ENCODE data around the gene ZNF558. TPM values are rescaled to one million over a fixed set of nuclear protein-coding genes. Genes with fewer than 3 reads are reported as not detected.

ZNF558 gene
- total and polyA plus RNA-seq, 8 donors: 6.0 to 63.1 (median 21.1) TPM

DNA sequence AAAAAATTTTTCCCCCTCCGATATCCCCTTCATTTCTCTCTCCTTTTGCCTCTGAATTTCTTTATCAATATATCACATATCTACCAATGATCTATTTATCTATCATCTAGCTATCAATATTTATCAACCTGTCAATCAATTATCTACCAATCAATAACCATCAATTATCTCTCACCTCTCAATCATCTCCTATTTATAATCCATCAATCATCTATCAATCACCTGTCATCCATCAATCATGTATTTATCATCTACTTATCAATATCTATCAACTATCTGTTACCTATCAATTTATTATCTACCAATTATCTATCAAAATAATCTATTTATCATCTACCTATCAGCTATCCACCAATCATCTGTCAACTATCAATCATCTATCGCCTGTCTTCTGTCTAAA lies 17.1 kb upstream of the ZNF558 start:
- H3K4me1 ChIP-seq: no peaks in the 10 kb centered on the region
- TF ChIP-seq EP300 (IDR thresholded peaks at IDR 0.05) (no peak), POLR2AphosphoS5 (IDR thresholded peaks at IDR 0.05) (no peak), POLR2A (IDR thresholded peaks at IDR 0.05) (no peak)
- TF ChIP-seq, protein P1, sequence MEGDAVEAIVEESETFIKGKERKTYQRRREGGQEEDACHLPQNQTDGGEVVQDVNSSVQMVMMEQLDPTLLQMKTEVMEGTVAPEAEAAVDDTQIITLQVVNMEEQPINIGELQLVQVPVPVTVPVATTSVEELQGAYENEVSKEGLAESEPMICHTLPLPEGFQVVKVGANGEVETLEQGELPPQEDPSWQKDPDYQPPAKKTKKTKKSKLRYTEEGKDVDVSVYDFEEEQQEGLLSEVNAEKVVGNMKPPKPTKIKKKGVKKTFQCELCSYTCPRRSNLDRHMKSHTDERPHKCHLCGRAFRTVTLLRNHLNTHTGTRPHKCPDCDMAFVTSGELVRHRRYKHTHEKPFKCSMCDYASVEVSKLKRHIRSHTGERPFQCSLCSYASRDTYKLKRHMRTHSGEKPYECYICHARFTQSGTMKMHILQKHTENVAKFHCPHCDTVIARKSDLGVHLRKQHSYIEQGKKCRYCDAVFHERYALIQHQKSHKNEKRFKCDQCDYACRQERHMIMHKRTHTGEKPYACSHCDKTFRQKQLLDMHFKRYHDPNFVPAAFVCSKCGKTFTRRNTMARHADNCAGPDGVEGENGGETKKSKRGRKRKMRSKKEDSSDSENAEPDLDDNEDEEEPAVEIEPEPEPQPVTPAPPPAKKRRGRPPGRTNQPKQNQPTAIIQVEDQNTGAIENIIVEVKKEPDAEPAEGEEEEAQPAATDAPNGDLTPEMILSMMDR (IDR thresholded peaks at IDR 0.05): no peak
- WGBS, 5 donors: 91 to 99% (median 95%) methylated on average over 2 of the region's 2 CpGs
- H3K4me3 ChIP-seq: no peak overlapping the region
- H3K36me3 ChIP-seq: no peaks in the 10 kb centered on the region
- peaks cover 0 to 11% (median 0%) of the 10 kb centered on the region in 3 donors for H3K27me3 ChIP-seq
- no peak for DNase-seq
- H3K27ac ChIP-seq: no peak overlapping the region
- intact Hi-C loops (cut with DNase I; ENCODE audit: low total_unique reads): no loop called here
- peaks cover 0 to 34% (median 30%) of the 10 kb centered on the region in 4 donors for H3K9me3 ChIP-seq

DNA sequence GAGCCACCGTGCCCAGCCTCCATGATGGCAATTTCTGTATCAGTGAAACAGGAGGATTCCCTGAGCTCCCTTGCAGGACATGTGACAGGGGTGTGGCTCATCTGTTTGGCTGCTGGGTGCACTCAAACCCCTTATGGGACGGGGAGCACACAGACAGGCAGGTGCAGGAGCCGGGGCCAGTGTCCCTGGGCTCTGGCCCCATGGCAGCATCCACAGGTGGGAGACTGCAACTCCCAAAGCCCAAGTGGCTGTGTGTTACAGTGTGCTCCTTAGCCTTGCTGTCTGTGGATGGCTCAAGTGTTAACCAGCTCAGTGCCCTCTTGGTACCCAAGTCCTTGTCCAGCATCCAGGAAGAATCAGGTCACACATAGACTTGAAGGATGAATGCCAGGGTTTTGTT lies 14.7 kb upstream of the ZNF558 start:
- WGBS, 5 donors: 61 to 83% (median 70%) methylated on average over 1 to 3 of the region's 3 CpGs

DNA sequence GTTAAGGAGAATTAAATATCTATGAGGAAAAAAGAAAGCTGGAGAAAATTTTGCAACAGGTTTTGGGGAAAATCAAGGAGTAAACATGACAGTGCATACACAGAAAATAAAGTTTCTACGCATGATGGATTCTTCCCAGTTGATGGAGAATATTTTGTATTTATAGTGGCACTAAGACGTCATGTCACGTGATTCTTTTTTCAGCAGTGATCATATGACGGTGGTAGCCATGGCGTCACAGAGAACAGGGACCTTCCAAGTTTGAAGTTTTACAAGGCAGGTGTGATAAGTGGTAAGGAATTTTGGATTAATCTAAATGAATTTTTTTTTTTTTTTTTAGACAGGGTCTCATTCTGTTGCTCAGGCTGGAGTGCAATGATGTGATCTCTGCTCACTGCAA lies 8.6 kb upstream of the ZNF558 start:
- 87 to 91% (median 89%) methylated on average over 5 of the region's 5 CpGs for WGBS, 5 donors
- TF ChIP-seq EP300 (IDR thresholded peaks at IDR 0.05) (no peak), POLR2AphosphoS5 (IDR thresholded peaks at IDR 0.05) (no peak), POLR2A (IDR thresholded peaks at IDR 0.05) (no peak)
- Histone ChIP-seq H3K4me3 (no peak overlapping the region), H3K4me1 (no peaks in the 10 kb centered on the region), H3K27ac (no peak overlapping the region), H3K27me3 (peaks cover 0 to 6% (median 0%) of the 10 kb centered on the region in 3 donors), H3K9me3 (peaks cover 0 to under 1% (median 0%) of the 10 kb centered on the region in 4 donors), H3K36me3 (no peaks in the 10 kb centered on the region)
- DNase-seq: no peak
- intact Hi-C loops (cut with DNase I; ENCODE audit: low total_unique reads): no loop called here

More for the DNA sequence above, 14.7 kb upstream of the ZNF558 start:
- Histone ChIP-seq H3K36me3 (no peaks in the 10 kb centered on the region), H3K27me3 (peaks cover 0 to 12% (median 0%) of the 10 kb centered on the region in 3 donors), H3K4me1 (no peaks in the 10 kb centered on the region), H3K9me3 (peaks cover 0 to 34% (median 28%) of the 10 kb centered on the region in 4 donors), H3K27ac (no peak overlapping the region), H3K4me3 (no peak overlapping the region)
- intact Hi-C loops (cut with DNase I; ENCODE audit: low total_unique reads): no loop called here
- no peak for TF ChIP-seq POLR2AphosphoS5 (IDR thresholded peaks at IDR 0.05)
- TF ChIP-seq EP300 (IDR thresholded peaks at IDR 0.05): no peak
- TF ChIP-seq, protein P1 (IDR thresholded peaks at IDR 0.05): no peak
- no peak for TF ChIP-seq POLR2A (IDR thresholded peaks at IDR 0.05)
- no peak for DNase-seq

DNA sequence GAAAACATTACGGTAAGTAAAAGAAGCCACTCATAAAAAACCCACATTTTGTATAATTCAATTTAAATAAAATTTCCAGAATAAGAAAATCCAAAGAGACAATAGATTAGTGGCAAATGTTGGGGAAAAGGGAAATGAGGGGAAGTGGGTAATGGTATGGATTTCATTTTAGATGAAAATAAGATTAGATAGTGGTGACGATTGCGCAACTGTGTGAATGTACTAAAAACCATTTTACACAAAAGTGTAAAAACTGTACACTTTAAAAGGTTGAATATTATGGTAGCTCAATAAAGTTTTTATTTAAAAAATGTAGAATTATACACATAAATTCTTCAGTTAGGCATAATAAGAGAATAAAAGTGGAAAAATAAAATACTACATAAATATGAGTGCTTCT lies 3.8 kb upstream of the ZNF558 start:
- 92 to 98% (median 94%) methylated on average over 3 of the region's 3 CpGs for WGBS, 5 donors
- TF ChIP-seq POLR2AphosphoS5 (IDR thresholded peaks at IDR 0.05) (no peak), EP300 (IDR thresholded peaks at IDR 0.05) (no peak), POLR2A (IDR thresholded peaks at IDR 0.05) (no peak)
- TF ChIP-seq, protein P1 (IDR thresholded peaks at IDR 0.05): no peak
- intact Hi-C loops (cut with DNase I; ENCODE audit: low total_unique reads): no loop called here

DNA sequence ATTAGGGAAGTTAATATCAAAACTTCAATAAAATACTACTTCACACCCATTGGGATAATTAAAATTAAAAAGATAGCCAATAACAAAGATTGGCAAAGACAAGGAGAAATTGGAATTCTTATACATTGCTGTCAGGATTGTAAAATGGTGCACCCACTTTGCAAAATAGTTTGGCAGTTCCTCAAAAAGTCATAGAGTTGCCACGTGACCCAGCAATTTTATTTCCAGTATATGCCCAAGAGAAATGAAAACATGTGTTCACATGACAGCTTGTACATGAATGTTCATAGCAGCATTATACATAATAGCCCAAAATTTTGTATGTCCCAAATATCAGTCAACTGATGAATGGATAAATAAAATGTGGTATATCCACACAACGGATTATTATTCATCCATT lies 3.3 kb upstream of the ZNF558 start:
- Histone ChIP-seq H3K4me3 (no peak overlapping the region), H3K27ac (no peak overlapping the region), H3K4me1 (peaks cover 5 to 19% (median 12%) of the 10 kb centered on the region in 4 donors), H3K36me3 (peaks cover 0 to 2% (median under 1%) of the 10 kb centered on the region in 4 donors), H3K9me3 (no peaks in the 10 kb centered on the region), H3K27me3 (no peaks in the 10 kb centered on the region)
- WGBS, 5 donors: 59 to 79% (median 72%) methylated on average over 2 of the region's 2 CpGs
- DNase-seq: no peak
- TF ChIP-seq, protein P1 (IDR thresholded peaks at IDR 0.05): no peak
- no peak for TF ChIP-seq POLR2AphosphoS5 (IDR thresholded peaks at IDR 0.05)
- no peak for TF ChIP-seq EP300 (IDR thresholded peaks at IDR 0.05)
- no peak for TF ChIP-seq POLR2A (IDR thresholded peaks at IDR 0.05)
- intact Hi-C loops (cut with DNase I; ENCODE audit: low total_unique reads): no loop called here

More for the DNA sequence above, 3.8 kb upstream of the ZNF558 start:
- Histone ChIP-seq H3K4me3 (no peak overlapping the region), H3K9me3 (no peaks in the 10 kb centered on the region), H3K4me1 (peaks cover 5 to 15% (median 9%) of the 10 kb centered on the region in 4 donors), H3K36me3 (no peaks in the 10 kb centered on the region), H3K27me3 (no peaks in the 10 kb centered on the region), H3K27ac (no peak overlapping the region)
- no peak for DNase-seq

Data from stomach (tissue), 9 donors.